HCT116 (cell line): ENCODE results near the gene PCK2. TPM values are rescaled to one million over a fixed set of nuclear protein-coding genes. Genes with fewer than 3 reads are reported as not detected.

Source experiments
- ATAC-seq: fragments of 200-7000 bp; cut with Tn5 transposase; 2 replicates; pipeline ENCODE4 v1.9.1; 2020; ENCODE audit warnings: mild to moderate bottlenecking, moderate library complexity
- BruUV-seq: library from RNA; stranded (reverse); fragments of 400-500 nt; replicated peaks from 2 replicates; lab custom pipeline; 2021; lab: Mats Ljungman, UMichigan
- CTCF ChIA-PET: fragments of 300-600 bp; sonication (Branson Sonifier 250); formaldehyde crosslinking; loops from one replicate; lab custom pipeline; 2021; ENCODE audit warnings: antibody characterized with exemption; lab: Charles Lee
- POLR2A ChIA-PET: fragments of 300-600, 350-600 bp; sonication (Branson Sonifier 250); formaldehyde crosslinking; loops from one replicate; lab custom pipeline; 2021; ENCODE audit warnings: antibody characterized with exemption; lab: Charles Lee
- RAD21 ChIA-PET, 2 experiments: fragments of 300-600 bp; sonication (Branson Sonifier 250); formaldehyde crosslinking; loops; one replicate each; lab custom pipeline; 2023; ENCODE audit warnings: low total read pairs in 2 of 2; ENCODE audit not compliant: uncharacterized antibody in 2 of 2, unreplicated experiment in 2 of 2, low non-redundant PET in 1 of 2; lab: Charles Lee
- DNase-seq: peaks from one replicate; pipeline ENCODE4 v3.0.0-alpha.2; 2010; ENCODE audit warnings: low read depth, low spot score
- H2AFZ ChIP-seq: fragments of 200-600 bp; shearing (Covaris generic), sonication (generic); 2 replicates; pipeline ENCODE4 v1.6.1; 2017; ENCODE audit warnings: low read depth, mixed run types, mixed read lengths, antibody characterized with exemption, low read length; ENCODE audit not compliant: poor library complexity, severe bottlenecking
- H3K27ac ChIP-seq: 2 replicates; pipeline ENCODE4 v1.5.1; 2012; ENCODE audit warnings: low read depth, low read length
- H3K27me3 ChIP-seq: fragments of 200-600 bp; sonication (generic); 2 replicates; pipeline ENCODE4 v1.6.1; 2016; ENCODE audit warnings: mixed run types, low read length, mixed read lengths; ENCODE audit not compliant: insufficient read depth
- H3K36me3 ChIP-seq, 2 experiments: fragments of 200-500 bp in 1 of 2; fragments of 200-600 bp in 1 of 2; sonication (Bioruptor generic) in 1 of 2; sonication (generic) in 1 of 2; 2 replicates each; pipeline versions ENCODE4 v1.5.1 to v1.6.1; 2014 to 2016; ENCODE audit warnings: low read length in 2 of 2, inconsistent platforms in 1 of 2, mixed read lengths in 1 of 2, mixed run types in 1 of 2; ENCODE audit not compliant: insufficient read depth in 2 of 2, control insufficient read depth in 1 of 2
- H3K4me1 ChIP-seq, 2 experiments: fragments of 200-600 bp in 1 of 2; sonication (generic) in 1 of 2; 2 replicates each; pipeline versions ENCODE4 v1.5.1 to v1.6.1; 2012 to 2017; ENCODE audit warnings: low read length in 2 of 2, inconsistent platforms in 1 of 2, mild to moderate bottlenecking in 1 of 2, mixed read lengths in 1 of 2, mixed run types in 1 of 2, moderate library complexity in 1 of 2; ENCODE audit not compliant: insufficient read depth in 2 of 2, control insufficient read depth in 1 of 2
- H3K4me2 ChIP-seq: fragments of 200-600 bp; sonication (generic); 2 replicates; pipeline ENCODE4 v1.6.1; 2017; ENCODE audit warnings: mixed run types, low read length, mixed read lengths
- H3K4me3 ChIP-seq, 2 experiments: fragments of 200-600 bp in 1 of 2; sonication (generic) in 1 of 2; replicated peaks in 1 of 2; 2 replicates each; pipeline ENCODE4 v1.5.1; 2011 to 2016; ENCODE audit warnings: low read length in 2 of 2, control low read depth in 1 of 2, low read depth in 1 of 2, mild to moderate bottlenecking in 1 of 2, mixed read lengths in 1 of 2, mixed run types in 1 of 2
- H3K79me2 ChIP-seq: fragments of 200-600 bp; sonication (generic); 2 replicates; pipeline ENCODE4 v1.6.1; 2017; ENCODE audit warnings: mild to moderate bottlenecking, mixed run types, low read length, moderate library complexity, mixed read lengths; ENCODE audit not compliant: insufficient read depth
- H3K9ac ChIP-seq: fragments of 200-600 bp; sonication (generic); 2 replicates; pipeline ENCODE4 v1.6.1; 2016; ENCODE audit warnings: low read length, mixed read lengths
- H3K9me2 ChIP-seq: fragments of 200-600 bp; sonication (generic), shearing (Covaris generic); 2 replicates; pipeline ENCODE4 v1.6.1; 2017; ENCODE audit warnings: mixed run types, mild to moderate bottlenecking, moderate library complexity; ENCODE audit not compliant: insufficient read depth
- H3K9me3 ChIP-seq, 2 experiments: fragments of 200-500 bp in 1 of 2; fragments of 200-600 bp in 1 of 2; sonication (Bioruptor generic) in 1 of 2; sonication (generic) in 1 of 2; 2 replicates each; pipeline ENCODE4 v1.6.1; 2014 to 2017; ENCODE audit warnings: low read length in 2 of 2, mixed read lengths in 2 of 2, inconsistent platforms in 1 of 2, low read depth in 1 of 2, mild to moderate bottlenecking in 1 of 2, mixed run types in 1 of 2, moderate library complexity in 1 of 2; ENCODE audit not compliant: control insufficient read depth in 1 of 2, insufficient read depth in 1 of 2
- H4K20me1 ChIP-seq: fragments of 200-600 bp; sonication (generic), shearing (Covaris generic); 2 replicates; pipeline ENCODE4 v1.6.1; 2017; ENCODE audit warnings: mixed run types, mild to moderate bottlenecking, moderate library complexity; ENCODE audit not compliant: insufficient read depth
- EZH2phosphoT487 ChIP-seq: fragments of 200-600 bp; IDR thresholded peaks from 2 replicates; pipeline ENCODE4 v1.6.1; 2018; ENCODE audit warnings: antibody characterized with exemption, borderline replicate concordance
- YY1 ChIP-seq: IDR thresholded peaks from 2 replicates; pipeline ENCODE4 v1.6.1; 2011; ENCODE audit warnings: low read length, low read depth, moderate library complexity, mild to moderate bottlenecking; ENCODE audit not compliant: insufficient replicate concordance; ENCODE audit errors: extremely low read depth
- ZBTB33 ChIP-seq: IDR thresholded peaks from 2 replicates; pipeline ENCODE4 v1.6.1; 2011; ENCODE audit warnings: mild to moderate bottlenecking, low read length, moderate library complexity; ENCODE audit not compliant: insufficient replicate concordance; ENCODE audit errors: extremely low read depth
- intact Hi-C: fragments of 100-400 bp; cut with micrococcal nuclease; formaldehyde crosslinking; loops from 2 replicates; pipeline ENCODE4 v1.10.0; 2022
- total RNA-seq: library from RNA; stranded (reverse); gene quantifications from one replicate; pipeline ENCODE4 v1.2.1, GENCODE V29; 2021; ENCODE audit not compliant: unreplicated experiment

The PCK2 gene
- total RNA-seq, 1 experiment from 2014 or later = 94.1 TPM

DNA sequence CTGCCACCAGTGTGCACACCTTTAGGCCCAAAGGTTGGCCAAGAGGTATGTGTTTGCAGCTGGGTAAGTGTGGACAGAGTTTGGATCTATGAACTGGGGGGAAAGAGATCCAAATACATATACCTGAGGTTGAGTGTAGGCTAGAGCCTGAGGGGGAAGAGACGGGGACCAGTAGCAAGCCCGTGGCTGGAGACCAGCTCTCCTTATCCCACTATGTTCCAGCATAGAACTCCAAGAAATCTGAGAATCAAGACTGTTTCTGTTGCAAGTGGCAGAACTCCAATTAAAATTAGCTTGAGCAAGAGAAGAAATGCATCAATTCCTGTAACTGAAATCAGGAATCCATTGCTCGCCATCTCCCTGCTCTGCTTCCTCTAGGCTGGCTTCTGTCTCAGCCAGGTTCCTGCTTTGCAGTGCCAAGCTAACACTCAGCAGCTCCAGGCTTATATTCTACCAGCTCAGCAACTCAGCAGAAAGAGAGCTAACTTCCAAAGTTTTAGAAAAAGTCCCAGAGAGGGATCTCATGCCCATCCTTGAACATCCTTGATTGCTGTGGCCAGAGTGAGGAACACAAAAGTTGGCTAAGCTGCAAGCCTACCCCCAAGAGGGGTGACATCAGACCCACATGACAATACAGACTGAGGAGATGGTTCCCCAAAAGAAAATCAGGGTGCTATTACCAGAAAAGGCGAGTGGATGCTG, 1.5 kb upstream of the PCK2 start:
- no peaks in the 10 kb centered on the region for H3K27me3 ChIP-seq
- H3K4me3 ChIP-seq = no peak overlapping the region
- H3K9me3 ChIP-seq = no peaks in the 10 kb centered on the region
- H2AFZ ChIP-seq = no peak overlapping the region
- H3K79me2 ChIP-seq = peaks cover 7% of the 10 kb centered on the region; the same call in 1 of the 2 replicates
- no peaks in the 10 kb centered on the region for H4K20me1 ChIP-seq
- CTCF ChIA-PET = interaction anchor here (1.4 to 6.3 kb wide), 7 partner anchors 10 to 150 kb away, joined by 3 to 149 read pairs (median 9); partner anchors contain the start of genes CARMIL3, IRF9 and TINF2
- intact Hi-C loops = loop anchor here (10.0 kb wide), 1 partner anchor 108 kb away; the partner anchor contains the start of gene DHRS4L2
- H3K36me3 ChIP-seq = no peaks in the 10 kb centered on the region
- TF ChIP-seq YY1 (no peak), EZH2phosphoT487 (no peak), ZBTB33 (no peak)
- peaks cover 15 to 22% of the 10 kb centered on the region in 2 experiments for H3K4me1 ChIP-seq
- no peak overlapping the region for H3K9ac ChIP-seq
- DNase-seq (no peak), ATAC-seq (no peak)
- no peaks in the 10 kb centered on the region for H3K9me2 ChIP-seq
- no peak overlapping the region for H3K4me2 ChIP-seq
- RAD21 ChIA-PET = interaction anchor here (0.8 to 4.6 kb wide), 2 partner anchors 35 kb away, joined by 3 to 35 read pairs; no protein-coding TSS in a partner anchor
- no peak overlapping the region for H3K27ac ChIP-seq
- POLR2A ChIA-PET = interaction anchor here (1.4 to 4.5 kb wide), 7 partner anchors 7 to 44 kb away, joined by 3 to 49 read pairs (median 18); partner anchors contain the start of genes DCAF11, NRL and PSME1
- no TSS peak for BruUV-seq
